Ishikawa (cell line): ENCODE measurements around the gene TARBP1.

Source experiments
- CEBPB ChIP-seq: IDR thresholded peaks from 2 replicates; pipeline ENCODE4 v1.6.1; 2012
- CREB1 ChIP-seq: IDR thresholded peaks from 2 replicates; pipeline ENCODE4 v1.6.1; 2012; ENCODE audit warnings: low read depth
- EGR1 ChIP-seq: IDR thresholded peaks from 2 replicates; pipeline ENCODE4 v1.6.1; 2012
- EP300 ChIP-seq: IDR thresholded peaks from 2 replicates; pipeline ENCODE4 v1.6.1; 2012; ENCODE audit warnings: borderline replicate concordance
- FOXM1 ChIP-seq: IDR thresholded peaks from 2 replicates; pipeline ENCODE4 v1.6.1; 2012; ENCODE audit warnings: low read depth, borderline replicate concordance
- MAX ChIP-seq: IDR thresholded peaks from 2 replicates; pipeline ENCODE4 v1.6.1; 2012
- NFIC ChIP-seq: IDR thresholded peaks from 2 replicates; pipeline ENCODE4 v1.6.1; 2012
- RAD21 ChIP-seq: IDR thresholded peaks from 2 replicates; pipeline ENCODE4 v1.6.1; 2012; ENCODE audit warnings: low read depth
- REST ChIP-seq: IDR thresholded peaks from 2 replicates; pipeline ENCODE4 v1.6.1; 2012; ENCODE audit warnings: low read depth, mild to moderate bottlenecking
- TAF1 ChIP-seq: IDR thresholded peaks from 2 replicates; pipeline ENCODE4 v1.6.1; 2012; ENCODE audit warnings: low read depth, mild to moderate bottlenecking
- TCF12 ChIP-seq: IDR thresholded peaks from 2 replicates; pipeline ENCODE4 v1.6.1; 2012; ENCODE audit warnings: low read depth
- TEAD4 ChIP-seq: IDR thresholded peaks from 2 replicates; pipeline ENCODE4 v1.6.1; 2012
- USF1 ChIP-seq: IDR thresholded peaks from 2 replicates; pipeline ENCODE4 v1.6.1; 2012
- YY1 ChIP-seq: IDR thresholded peaks from 2 replicates; pipeline ENCODE4 v1.6.1; 2012; ENCODE audit warnings: low read depth
- ZBTB7A ChIP-seq: IDR thresholded peaks from 2 replicates; pipeline ENCODE4 v1.6.1; 2012; ENCODE audit warnings: low read depth

The TARBP1 gene

GRCh38 chr1:234396092-234396491 is 82.9 kb downstream of the TARBP1 start:
- no peak for TF ChIP-seq FOXM1
- no peak for TF ChIP-seq YY1
- no peak for TF ChIP-seq EP300
- TF ChIP-seq CREB1 = no peak
- TF ChIP-seq RAD21 = no peak

- TF ChIP-seq CEBPB (no peak), FOXM1 (no peak), RAD21 (no peak)
Observed at GRCh38 chr1:234395297-234395696, 83.7 kb downstream of the TARBP1 start.

- TF ChIP-seq NFIC (no peak), EP300 (no peak), MAX (no peak), TAF1 (no peak), TEAD4 (no peak), CEBPB (no peak), USF1 (no peak), ZBTB7A (no peak), REST (no peak), TCF12 (no peak), RAD21 (no peak), EGR1 (no peak), CREB1 (no peak), YY1 (no peak), FOXM1 (no peak)
Observed at GRCh38 chr1:234393190-234393589, 85.8 kb downstream of the TARBP1 start.

- TF ChIP-seq EP300 (no peak), REST (no peak), FOXM1 (no peak), CREB1 (no peak), USF1 (no peak), MAX (no peak), CEBPB (no peak), RAD21 (no peak), EGR1 (no peak)
Observed at GRCh38 chr1:234388094-234388493, 90.9 kb downstream of the TARBP1 start.

- TF ChIP-seq USF1 (no peak), MAX (no peak), EP300 (no peak), TEAD4 (no peak), ZBTB7A (no peak)
Observed at GRCh38 chr1:234386122-234386521, 92.9 kb downstream of the TARBP1 start.

- TF ChIP-seq EP300 = no peak
- no peak for TF ChIP-seq FOXM1
- no peak for TF ChIP-seq EGR1
- no peak for TF ChIP-seq YY1
- TF ChIP-seq ZBTB7A = no peak
- no peak for TF ChIP-seq TEAD4
- TF ChIP-seq CREB1 = no peak
- TF ChIP-seq USF1 = no peak
- TF ChIP-seq RAD21 = no peak
- no peak for TF ChIP-seq MAX
- no peak for TF ChIP-seq REST
- TF ChIP-seq CEBPB = no peak
- TF ChIP-seq NFIC = no peak
- no peak for TF ChIP-seq TAF1
- TF ChIP-seq TCF12 = no peak
Observed at GRCh38 chr1:234381699-234382555, 97.1 kb downstream of the TARBP1 start.
